ENCODE measurements around the gene NANP. TPM values are rescaled to one million over a fixed set of nuclear protein-coding genes. Genes with fewer than 3 reads are reported as not detected.

The NANP gene
- total RNA-seq, 1 experiment from 2014 or later: 15.9 TPM

DNA sequence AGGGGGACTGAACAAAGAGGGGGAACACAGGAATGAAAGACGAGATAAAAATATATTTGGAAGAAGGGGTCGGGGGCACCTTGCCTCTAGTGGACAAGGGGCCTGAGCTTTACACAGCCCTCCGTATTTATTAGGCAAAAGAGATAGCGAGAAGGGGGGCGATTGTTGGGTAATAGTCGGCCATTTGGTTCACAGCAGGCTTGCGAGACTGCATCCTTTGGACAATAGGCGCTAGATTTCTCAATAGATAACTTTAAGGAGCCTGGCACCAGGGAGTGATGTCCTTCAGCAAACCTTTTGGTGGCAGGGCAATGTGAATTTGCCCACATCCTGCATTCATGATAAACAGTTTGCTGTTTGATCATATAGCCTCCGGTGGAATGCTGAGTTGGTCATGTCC is 3.0 kb upstream of the NANP start:
- Histone ChIP-seq H3K4me3 (ENCODE audit: low read depth, low read length, poor library complexity, severe bottlenecking) (no peak overlapping the region), H3K36me3 (ENCODE audit: insufficient read depth, low read length, poor library complexity, severe bottlenecking) (no peaks in the 10 kb centered on the region), H3K9me3 (ENCODE audit: low read depth, low read length, poor library complexity, severe bottlenecking) (no peaks in the 10 kb centered on the region), H3K4me1 (ENCODE audit: insufficient read depth, low read length, poor library complexity, severe bottlenecking) (peaks cover 8% of the 10 kb centered on the region), H3K27me3 (replicated peaks; ENCODE audit: insufficient read depth, low read depth, low read length, poor library complexity) (no peaks in the 10 kb centered on the region), H3K27ac (ENCODE audit: low read depth, low read length, poor library complexity, severe bottlenecking) (no peak overlapping the region)
- ChIA-PET CTCF (no interaction called here), POLR2A (ENCODE audit: low non-redundant PET) (no interaction called here)
- no peak for DNase-seq (ENCODE audit: low spot score)
- TF ChIP-seq EZH2 (IDR thresholded peaks at IDR 0.05; ENCODE audit: borderline replicate concordance, low read depth, low read length, poor library complexity, severe bottlenecking) (no peak), CTCF (conservative IDR thresholded peaks at IDR 0.05; ENCODE audit: low read depth, low read length) (no peak)
- BruUV-seq (replicated peaks): no TSS peak
- intact Hi-C loops (cut with micrococcal nuclease; ENCODE audit: unreplicated experiment): no loop called here

DNA sequence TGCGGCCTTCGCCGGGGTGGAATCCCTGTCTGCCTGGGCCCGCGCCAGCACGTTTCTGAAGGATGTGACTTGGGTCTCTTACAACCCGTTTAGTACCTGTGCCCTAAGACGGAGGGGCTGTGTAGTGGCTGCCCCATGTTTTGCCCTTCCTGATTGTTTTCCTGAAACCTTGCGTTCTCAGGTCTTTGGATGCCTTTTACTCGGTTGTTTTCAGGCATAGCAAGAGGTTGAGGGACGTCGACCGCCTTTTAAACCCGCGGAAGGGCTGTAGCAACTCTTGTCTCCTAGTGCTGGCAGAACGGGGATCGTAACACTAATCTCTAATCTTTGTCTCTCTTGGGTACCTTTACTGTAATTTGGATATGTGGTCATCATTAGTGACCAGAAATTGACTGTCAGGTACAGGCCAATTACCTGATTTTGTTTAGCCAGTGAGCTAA is 706 bp upstream of the NANP start:
- Histone ChIP-seq H3K4me1 (ENCODE audit: insufficient read depth, low read length, poor library complexity, severe bottlenecking) (peaks cover 8% of the 10 kb centered on the region), H3K9me3 (ENCODE audit: low read depth, low read length, poor library complexity, severe bottlenecking) (no peaks in the 10 kb centered on the region), H3K4me3 (ENCODE audit: low read depth, low read length, poor library complexity, severe bottlenecking) (peak overlapping the region; percentile 98), H3K36me3 (ENCODE audit: insufficient read depth, low read length, poor library complexity, severe bottlenecking) (peaks cover 8% of the 10 kb centered on the region), H3K27me3 (replicated peaks; ENCODE audit: insufficient read depth, low read depth, low read length, poor library complexity) (no peaks in the 10 kb centered on the region), H3K27ac (ENCODE audit: low read depth, low read length, poor library complexity, severe bottlenecking) (peak overlapping the region; percentile 93)
- ChIA-PET CTCF (no interaction called here), POLR2A (ENCODE audit: low non-redundant PET) (no interaction called here)
- intact Hi-C loops (cut with micrococcal nuclease; ENCODE audit: unreplicated experiment): no loop called here
- TF ChIP-seq EZH2 (IDR thresholded peaks at IDR 0.05; ENCODE audit: borderline replicate concordance, low read depth, low read length, poor library complexity, severe bottlenecking) (no peak), CTCF (conservative IDR thresholded peaks at IDR 0.05; ENCODE audit: low read depth, low read length) (no peak)
- peak; percentile 54 for DNase-seq (ENCODE audit: low spot score)
- no TSS peak for BruUV-seq (replicated peaks)

DNA sequence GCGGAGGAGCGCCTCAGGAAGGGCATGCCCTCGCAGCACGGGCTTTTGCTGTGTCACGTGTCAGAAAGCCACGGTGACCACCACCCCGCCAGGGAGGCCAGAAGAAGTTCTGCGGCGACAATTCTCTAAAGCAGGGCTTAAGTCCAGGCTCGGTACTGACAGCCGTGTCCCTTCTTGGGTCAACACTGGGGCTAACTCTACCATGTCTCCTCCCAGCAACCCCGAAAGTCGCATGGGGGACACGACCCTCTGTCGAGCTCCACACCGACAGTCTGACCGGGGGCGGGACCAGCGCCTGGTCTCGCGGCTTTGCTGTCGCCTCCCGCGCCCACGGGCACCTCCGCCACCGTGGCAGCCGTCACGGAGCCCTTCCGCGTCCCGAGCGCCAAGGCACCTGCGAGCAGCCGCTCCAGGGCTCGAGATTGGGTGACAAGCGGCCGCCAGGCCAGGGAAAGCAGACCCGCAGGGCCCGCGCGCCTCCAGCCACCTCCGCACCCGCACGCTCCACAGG is 534 bp downstream of the NANP start:
- intact Hi-C loops (cut with micrococcal nuclease; ENCODE audit: unreplicated experiment): no loop called here
- peaks cover 8% of the 10 kb centered on the region for H3K36me3 ChIP-seq (ENCODE audit: insufficient read depth, low read length, poor library complexity, severe bottlenecking)
- ChIA-PET POLR2A (ENCODE audit: low non-redundant PET) (no interaction called here), CTCF (no interaction called here)
- H3K27me3 ChIP-seq (replicated peaks; ENCODE audit: insufficient read depth, low read depth, low read length, poor library complexity): no peaks in the 10 kb centered on the region
- TF ChIP-seq EZH2 (IDR thresholded peaks at IDR 0.05; ENCODE audit: borderline replicate concordance, low read depth, low read length, poor library complexity, severe bottlenecking) (no peak), CTCF (conservative IDR thresholded peaks at IDR 0.05; ENCODE audit: low read depth, low read length) (no peak)
- H3K4me3 ChIP-seq (ENCODE audit: low read depth, low read length, poor library complexity, severe bottlenecking): peak overlapping the region; percentile 98
- peaks cover 8% of the 10 kb centered on the region for H3K4me1 ChIP-seq (ENCODE audit: insufficient read depth, low read length, poor library complexity, severe bottlenecking)
- H3K27ac ChIP-seq (ENCODE audit: low read depth, low read length, poor library complexity, severe bottlenecking): peak overlapping the region; percentile 93
- BruUV-seq (replicated peaks): no TSS peak
- H3K9me3 ChIP-seq (ENCODE audit: low read depth, low read length, poor library complexity, severe bottlenecking): no peaks in the 10 kb centered on the region
- DNase-seq (ENCODE audit: low spot score): no peak

Measured in A673 (cell line).